K562 (cell line): ENCODE results near the gene LRRC8E. TPM values are rescaled to one million over a fixed set of nuclear protein-coding genes. Genes with fewer than 3 reads are reported as not detected.

ENCODE experiments used
- ATAC-seq: fragments of 200-7000 bp; cut with Tn5 transposase; 3 replicates; pipeline ENCODE4 v1.9.1; 2020; ENCODE audit warnings: moderate library complexity
- BruUV-seq: library from RNA; stranded (reverse); fragments of 400-500 nt; replicated peaks from 2 replicates; lab custom pipeline; 2021; lab: Mats Ljungman, UMichigan
- CTCF ChIA-PET: fragments of 300-600 bp; formaldehyde crosslinking; extraction: SDS; loops from one replicate; lab custom pipeline; 2021; ENCODE audit warnings: low intra/inter-chr PET ratio; lab: Yijun Ruan, JAX
- POLR2A ChIA-PET: fragments of 300-600, 350-650 bp; sonication (Branson Sonifier 250); formaldehyde crosslinking; extraction: SDS; loops from one replicate; lab custom pipeline; 2021; ENCODE audit warnings: antibody characterized with exemption, inconsistent platforms; lab: Yijun Ruan, JAX
- DNase-seq, 4 experiments: peaks; one replicate each; pipeline versions ENCODE4 v3.0.0 to v3.0.0-alpha.2; 2011 to 2018; ENCODE audit warnings: low spot score in 3 of 4, mixed read lengths in 3 of 4; ENCODE audit errors: extremely low read depth in 1 of 4
- FAIRE-seq: peaks from 2 replicates; lab custom pipeline; 2011; peaks lifted over from hg19 to GRCh38; lab: Jason Lieb, UNC
- H2AFZ ChIP-seq: 2 replicates; pipeline ENCODE4 v1.6.0; 2011; ENCODE audit warnings: low read depth, low read length, control low read depth, inconsistent platforms
- H3K27ac ChIP-seq: fragments of 200-600 bp; 3 replicates; pipeline ENCODE4 v1.8.0; 2011; ENCODE audit warnings: low read depth, mild to moderate bottlenecking, control low read depth, inconsistent platforms, low read length, moderate library complexity, mixed read lengths; ENCODE audit errors: extremely low read depth
- H3K27me3 ChIP-seq, 2 experiments: fragments of 300-600 bp in 1 of 2; 2 replicates in 1 of 2; 3 replicates in 1 of 2; pipeline versions ENCODE4 v1.6.0 to v1.8.0; 2011; ENCODE audit warnings: inconsistent platforms in 2 of 2, low read length in 2 of 2, mild to moderate bottlenecking in 1 of 2, mixed read lengths in 1 of 2, moderate library complexity in 1 of 2; ENCODE audit not compliant: control insufficient read depth in 2 of 2, insufficient read depth in 2 of 2
- H3K36me3 ChIP-seq: fragments of 300-600 bp; 3 replicates; pipeline ENCODE4 v1.8.0; 2011; ENCODE audit warnings: mild to moderate bottlenecking, low read length, inconsistent platforms; ENCODE audit not compliant: control insufficient read depth, insufficient read depth
- H3K4me1 ChIP-seq, 2 experiments: fragments of 200-600 bp in 1 of 2; replicated peaks in 1 of 2; 2 replicates in 1 of 2; 3 replicates in 1 of 2; pipeline versions ENCODE4 v1.5.1 to v1.8.0; 2011; ENCODE audit warnings: inconsistent platforms in 2 of 2, low read length in 2 of 2, mild to moderate bottlenecking in 1 of 2, mixed read lengths in 1 of 2, moderate library complexity in 1 of 2; ENCODE audit not compliant: control insufficient read depth in 2 of 2, insufficient read depth in 2 of 2
- H3K4me2 ChIP-seq: 2 replicates; pipeline ENCODE4 v1.6.1; 2011; ENCODE audit warnings: low read length, control low read depth, inconsistent platforms, mixed read lengths; ENCODE audit not compliant: insufficient read depth
- H3K4me3 ChIP-seq: fragments of 200-600 bp; sonication (generic), shearing (Covaris generic); 2 replicates; pipeline ENCODE4 v1.5.1; 2016; ENCODE audit warnings: control low read depth, inconsistent platforms
- H3K79me2 ChIP-seq: fragments of 200-600 bp; 3 replicates; pipeline ENCODE4 v1.8.0; 2011; ENCODE audit warnings: low read length, inconsistent platforms; ENCODE audit not compliant: control insufficient read depth, insufficient read depth
- H3K9ac ChIP-seq, 2 experiments: 2 replicates each; pipeline versions ENCODE4 v1.6.0 to v1.6.1; 2011; ENCODE audit warnings: low read depth in 2 of 2, low read length in 2 of 2, control low read depth in 1 of 2, inconsistent platforms in 1 of 2, mild to moderate bottlenecking in 1 of 2, mixed read lengths in 1 of 2; ENCODE audit not compliant: insufficient read depth in 1 of 2
- H3K9me1 ChIP-seq: one replicate; pipeline ENCODE4 v1.6.0; 2011; ENCODE audit warnings: inconsistent platforms, mild to moderate bottlenecking, low read length, moderate library complexity; ENCODE audit not compliant: control insufficient read depth, insufficient read depth
- H3K9me3 ChIP-seq: replicated peaks from 2 replicates; pipeline ENCODE4 v1.5.1; 2011; ENCODE audit warnings: low read depth, low read length, inconsistent platforms; ENCODE audit not compliant: control insufficient read depth, insufficient read depth
- H4K20me1 ChIP-seq: replicated peaks from 2 replicates; pipeline ENCODE4 v1.6.1; 2011; ENCODE audit warnings: low read length, inconsistent platforms, mixed read lengths; ENCODE audit not compliant: control insufficient read depth, insufficient read depth
- BRD4 ChIP-seq: fragments of 200-600 bp; sonication (generic); IDR thresholded peaks from 2 replicates; pipeline ENCODE4 v1.6.1; 2017; ENCODE audit warnings: inconsistent platforms
- CHCHD3 ChIP-seq: fragments of 250-450 bp; sonication (Bioruptor Pico); IDR thresholded peaks from 2 replicates; pipeline ENCODE4 v2.1.2; 2022; ENCODE audit warnings: mild to moderate bottlenecking
- CHD2 ChIP-seq: IDR thresholded peaks from 2 replicates; pipeline ENCODE4 v1.6.1; 2011; ENCODE audit warnings: low read depth, low read length
- E4F1 ChIP-seq: fragments of 250-450 bp; sonication (Bioruptor Pico); IDR thresholded peaks from 2 replicates; pipeline ENCODE4 v1.5.0; 2021; ENCODE audit warnings: mild to moderate bottlenecking, borderline replicate concordance
- EZH2 ChIP-seq: IDR thresholded peaks from 2 replicates; pipeline ENCODE4 v1.6.1; 2012; ENCODE audit warnings: low read depth, mild to moderate bottlenecking, inconsistent platforms, low read length, borderline replicate concordance
- HNRNPL ChIP-seq: fragments of 200-400 bp; formaldehyde crosslinking; IDR thresholded peaks from 2 replicates; pipeline ENCODE4 v1.6.1; 2017; ENCODE audit warnings: low read depth, mild to moderate bottlenecking, low read length
- JUNB ChIP-seq: fragments of 450-650 bp; formaldehyde crosslinking; conservative IDR thresholded peaks from 2 replicates; pipeline ENCODE4 v1.4.0; 2020; ENCODE audit warnings: mild to moderate bottlenecking
- MEF2A ChIP-seq: IDR thresholded peaks from 2 replicates; pipeline ENCODE4 v1.6.1; 2011; ENCODE audit warnings: low read depth, mild to moderate bottlenecking, low read length, moderate library complexity; ENCODE audit not compliant: control insufficient read depth
- POLR2A ChIP-seq: fragments of 450-650 bp; conservative IDR thresholded peaks from 2 replicates; pipeline ENCODE4 v1.6.1; 2016
- TBP ChIP-seq: optimal IDR thresholded peaks from 2 replicates; pipeline ENCODE3; 2011; ENCODE audit warnings: low read depth, low read length, improper control_type of control experiment
- ZBTB49 ChIP-seq: sonication (generic); formaldehyde crosslinking; IDR thresholded peaks from 2 replicates; pipeline ENCODE4 v1.8.0; 2022; ENCODE audit warnings: missing genetic modification reagents, mild to moderate bottlenecking, borderline replicate concordance
- ZNF174 ChIP-seq: fragments of 250-450 bp; sonication (Bioruptor Pico); IDR thresholded peaks from 2 replicates; pipeline ENCODE4 v1.4.0; 2020; ENCODE audit warnings: mild to moderate bottlenecking
- WGBS: fragments of 100-300 bp; shearing (Covaris generic); methylation state at CpG from one replicate; pipeline ENCODE4 v1.1.6; 2016; ENCODE audit warnings: low coverage, mixed read lengths; ENCODE audit not compliant: insufficient coverage; ENCODE audit errors: missing lambda C conversion rate; 5-methylcytosine and 5-hydroxymethylcytosine counted together
- in situ Hi-C: fragments of 300-500 bp; cut with MboI; formaldehyde crosslinking; loops from 4 replicates; pipeline ENCODE4 v1.15.0; 2018; ENCODE audit warnings: inconsistent platforms, mixed read lengths
- intact Hi-C: fragments of 100-400 bp; cut with micrococcal nuclease; formaldehyde crosslinking; loops from 2 replicates; pipeline ENCODE4 v1.14.2; 2022
- polyA plus RNA-seq, 8 experiments: library from polyadenylated mRNA; depleted of rRNA in 4 of 8; stranded (reverse) in 5 of 8; unstranded in 3 of 8; fragments of >200 nt; fragmentation: Nextera tagmentation in 2 of 8; fragmentation: Illumina TruSeq in 1 of 8; extraction: Ambion mirVana in 2 of 8; extraction: Trizol in 1 of 8; gene quantifications; 2 replicates each; pipeline versions ENCODE4 v1.2.1 to v1.2.3, GENCODE V29; 2011 to 2014; ENCODE audit warnings: inconsistent platforms in 1 of 8, missing spikeins in 1 of 8
- total RNA-seq, 7 experiments: library from RNA; depleted of rRNA in 6 of 7; stranded (reverse); fragments of >200 nt in 6 of 7; fragmentation: Illumina TruSeq in 2 of 7; extraction: Trizol in 2 of 7; gene quantifications; 2 replicates each; pipeline versions ENCODE4 v1.2.1 to v1.2.3, GENCODE V29; 2011 to 2021; ENCODE audit warnings: low replicate concordance in 1 of 7

The LRRC8E gene
- total and polyA plus RNA-seq, 9 of the 15 experiments (the other 6 are each of a cell fraction or from before 2014, with no cell fraction given), result 0.08 to 5.7 (median 3.5) TPM; not detected in 1

- TF ChIP-seq CHD2 (no peak), HNRNPL (no peak), CHCHD3 (no peak)
Measured at GRCh38 chr19:7874897-7875273, 13.4 kb upstream of the LRRC8E start (continued).

GRCh38 chr19:7877249-7877836, 11.0 kb upstream of the LRRC8E start:
- 33% methylated on average over 6 of the region's 6 CpGs for WGBS
- H3K4me2 ChIP-seq, result no peak overlapping the region
- no peaks in the 10 kb centered on the region; a peak in 1 of 5 replicates for H3K27me3 ChIP-seq
- no peak overlapping the region for H3K27ac ChIP-seq
- intact Hi-C loops, result no loop called here
- H2AFZ ChIP-seq, result peak overlapping the region; percentile 51; the same call in 1 of the 2 replicates
- H4K20me1 ChIP-seq, result peaks cover 4% of the 10 kb centered on the region; the same call in 1 of the 2 replicates
- no peaks in the 10 kb centered on the region for H3K79me2 ChIP-seq
- no peak overlapping the region for H3K9ac ChIP-seq
- peaks cover 7 to 42% of the 10 kb centered on the region in 2 experiments; a peak in 4 of 5 replicates for H3K4me1 ChIP-seq
- POLR2A ChIA-PET, result interaction anchor here (1.0 to 1.9 kb wide), 2 partner anchors 8 to 43 kb away, joined by 4 to 6 read pairs; partner anchors contain the start of gene SNAPC2
- no peak for DNase-seq
- CTCF ChIA-PET, result no interaction called here
- no peaks in the 10 kb centered on the region for H3K9me3 ChIP-seq
- H3K36me3 ChIP-seq, result no peaks in the 10 kb centered on the region
- FAIRE-seq, result peak; percentile 72
- TF ChIP-seq MEF2A, result peak; percentile 55; the same call in 1 of the 2 replicates
- no peak for TF ChIP-seq JUNB (CRISPR knock-in tag)
- TF ChIP-seq TBP, result peak; percentile 41
- TF ChIP-seq POLR2A, result peak; percentile 56; the same call in 1 of the 2 replicates
- no peak for TF ChIP-seq BRD4
- no peak for TF ChIP-seq ZNF174 (CRISPR knock-in tag)
- no peak for TF ChIP-seq ZBTB49 (CRISPR knock-in tag)
- TF ChIP-seq EZH2, result no peak
- TF ChIP-seq E4F1 (CRISPR knock-in tag), result no peak
- TF ChIP-seq, all 486 proteins: peak for 3
- Histone ChIP-seq H3K4me3 (no peak overlapping the region), H3K9me1 (no peaks in the 10 kb centered on the region)
- in situ Hi-C loops, result no loop called here
- ATAC-seq, result no peak; the same call in 2 of the 3 replicates
- no TSS peak for BruUV-seq
